Mucosa of descending colon (tissue), 3 donors: ENCODE data around the gene ADAMTSL1. TPM values are rescaled to one million over a fixed set of nuclear protein-coding genes. Genes with fewer than 3 reads are reported as not detected.

ENCODE experiments used
- ATAC-seq: fragments of 200-7000 bp; cut with Tn5 transposase; one replicate; pipeline ENCODE4 v1.9.1; 2020; ENCODE audit warnings: mild to moderate bottlenecking, moderate library complexity
- DNase-seq, 3 donors: peaks; one replicate each; pipeline ENCODE4 v3.0.0-alpha.2; 2020
- H3K36me3 ChIP-seq: fragments of 200-600 bp; one replicate; pipeline ENCODE4 v1.8.0; 2021; ENCODE audit warnings: low read depth, mild to moderate bottlenecking
- H3K4me1 ChIP-seq: fragments of 200-600 bp; one replicate; pipeline ENCODE4 v1.8.0; 2021; ENCODE audit warnings: low read depth, mild to moderate bottlenecking
- H3K4me3 ChIP-seq: fragments of 200-600 bp; one replicate; pipeline ENCODE4 v1.8.0; 2021; ENCODE audit warnings: mild to moderate bottlenecking
- H3K9me3 ChIP-seq: fragments of 200-600 bp; one replicate; pipeline ENCODE4 v1.8.0; 2021; ENCODE audit warnings: mild to moderate bottlenecking
- intact Hi-C, 2 donors: fragments of 100-400 bp; cut with DNase I in 1 of 2; cut with micrococcal nuclease in 1 of 2; formaldehyde crosslinking; loops; one replicate each; pipeline versions ENCODE4 v1.11.0 to v1.11.1; 2022; cut with DNase I, micrococcal nuclease
- total RNA-seq, 3 donors: library from RNA; stranded (reverse); fragmentation: NEBNext Ultra II Directional in 2 of 3; extraction: Animal tissue kit (Norgen Biotek cat#: 25700) in 2 of 3; gene quantifications; one replicate each; pipeline versions ENCODE4 v1.2.1 to v1.2.4, GENCODE V29; 2021 to 2023
- TF ChIP-seq, protein P1 (sequence below): fragments of 200-600 bp; IDR thresholded peaks from one replicate; pipeline ENCODE4 v1.8.0; 2022; ENCODE audit warnings: antibody characterized with exemption, mild to moderate bottlenecking
- donor health status: DM: no; HTN: no; CAD: no; lungs with moderate emphysema.
- donor health status: DM: no; HTN: no; CAD: no.
- donor health status: DM: no; HTN: yes; CAD: no.

The ADAMTSL1 gene
- total RNA-seq, 3 donors from 2014 or later, result 10.1 to 32.1 (median 22.6) TPM

DNA sequence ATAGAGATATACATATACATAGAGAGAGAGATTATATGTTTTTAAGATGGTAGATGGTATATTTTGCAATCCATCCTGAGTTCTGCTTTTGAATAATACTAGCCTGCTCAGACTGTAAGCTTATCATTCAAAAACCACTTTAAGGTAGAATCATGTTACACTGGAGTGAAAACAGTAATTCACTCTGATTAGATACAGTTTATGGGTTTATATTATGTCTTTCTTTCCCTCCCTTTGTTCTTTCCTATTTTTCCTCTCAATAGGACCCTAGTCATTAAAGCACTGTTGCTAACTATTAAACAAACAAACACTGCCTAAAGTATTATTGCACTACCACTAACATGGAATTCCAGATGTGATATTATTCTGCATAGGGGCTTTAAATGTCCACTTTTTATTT lies 202.0 kb downstream of the ADAMTSL1 start:
- H3K36me3 ChIP-seq, result no peaks in the 10 kb centered on the region
- TF ChIP-seq, protein P1, sequence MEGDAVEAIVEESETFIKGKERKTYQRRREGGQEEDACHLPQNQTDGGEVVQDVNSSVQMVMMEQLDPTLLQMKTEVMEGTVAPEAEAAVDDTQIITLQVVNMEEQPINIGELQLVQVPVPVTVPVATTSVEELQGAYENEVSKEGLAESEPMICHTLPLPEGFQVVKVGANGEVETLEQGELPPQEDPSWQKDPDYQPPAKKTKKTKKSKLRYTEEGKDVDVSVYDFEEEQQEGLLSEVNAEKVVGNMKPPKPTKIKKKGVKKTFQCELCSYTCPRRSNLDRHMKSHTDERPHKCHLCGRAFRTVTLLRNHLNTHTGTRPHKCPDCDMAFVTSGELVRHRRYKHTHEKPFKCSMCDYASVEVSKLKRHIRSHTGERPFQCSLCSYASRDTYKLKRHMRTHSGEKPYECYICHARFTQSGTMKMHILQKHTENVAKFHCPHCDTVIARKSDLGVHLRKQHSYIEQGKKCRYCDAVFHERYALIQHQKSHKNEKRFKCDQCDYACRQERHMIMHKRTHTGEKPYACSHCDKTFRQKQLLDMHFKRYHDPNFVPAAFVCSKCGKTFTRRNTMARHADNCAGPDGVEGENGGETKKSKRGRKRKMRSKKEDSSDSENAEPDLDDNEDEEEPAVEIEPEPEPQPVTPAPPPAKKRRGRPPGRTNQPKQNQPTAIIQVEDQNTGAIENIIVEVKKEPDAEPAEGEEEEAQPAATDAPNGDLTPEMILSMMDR, result no peak
- DNase-seq (no peak), ATAC-seq (no peak)
- no peak overlapping the region for H3K4me3 ChIP-seq
- H3K9me3 ChIP-seq, result no peaks in the 10 kb centered on the region
- H3K4me1 ChIP-seq, result no peaks in the 10 kb centered on the region
- intact Hi-C loops, result no loop called here

DNA sequence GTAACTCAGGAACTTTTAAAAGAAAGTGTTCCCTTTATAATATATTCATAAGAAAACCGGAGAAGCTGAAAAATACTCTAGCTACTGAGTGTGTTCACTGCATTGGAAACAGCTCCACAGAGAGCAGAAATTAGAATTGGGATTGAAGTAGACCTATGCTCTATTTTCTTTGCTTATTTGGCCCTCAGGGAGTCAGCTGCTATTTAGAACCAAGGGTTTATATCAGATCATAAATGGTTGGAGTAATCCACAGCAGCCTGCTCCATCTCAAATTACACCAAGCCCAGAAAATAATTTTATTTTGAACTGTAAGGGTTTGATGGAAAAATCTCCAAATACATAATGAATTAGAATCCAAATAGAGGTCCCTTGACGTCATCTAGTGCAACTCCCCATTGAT lies 202.6 kb downstream of the ADAMTSL1 start:
- H3K36me3 ChIP-seq, result no peaks in the 10 kb centered on the region
- DNase-seq (no peak), ATAC-seq (no peak)
- H3K9me3 ChIP-seq, result no peaks in the 10 kb centered on the region
- intact Hi-C loops, result no loop called here
- H3K4me3 ChIP-seq, result no peak overlapping the region
- TF ChIP-seq, protein P1, result no peak
- H3K4me1 ChIP-seq, result no peaks in the 10 kb centered on the region

DNA sequence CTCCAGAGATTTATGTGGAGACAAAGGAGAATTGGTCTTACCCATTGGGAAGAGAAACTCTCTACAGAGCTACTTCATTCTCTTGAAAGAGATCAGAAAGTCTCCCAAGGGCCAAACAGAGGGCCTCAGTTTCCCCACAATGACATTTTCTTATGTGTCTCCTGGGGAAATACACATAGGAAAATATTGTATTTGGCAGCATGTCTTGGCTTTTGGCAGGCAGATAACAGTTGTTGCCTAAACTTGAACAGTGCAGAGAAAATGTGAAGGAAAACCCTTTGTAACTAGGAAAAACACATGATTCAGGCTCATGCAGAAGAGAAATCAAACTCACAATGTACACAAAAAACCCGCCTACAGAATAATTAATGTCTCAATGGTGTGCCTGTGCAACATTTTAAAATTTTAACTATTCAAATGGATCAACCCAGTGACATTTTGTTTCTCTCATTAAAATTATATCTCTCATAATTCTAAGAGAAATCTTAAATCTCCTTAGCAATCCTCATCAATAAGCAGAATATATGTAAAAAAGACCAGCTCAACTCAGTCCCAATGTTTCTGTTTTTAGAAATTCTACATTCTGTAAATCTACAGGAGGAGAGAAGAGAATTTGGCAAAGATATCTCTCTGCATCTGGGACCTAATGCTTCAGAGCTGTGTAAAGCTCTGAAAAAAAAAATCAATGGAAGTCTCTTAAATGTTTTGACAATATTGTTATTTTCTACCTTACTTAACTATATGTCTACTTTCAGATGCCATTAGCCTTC lies 205.1 kb downstream of the ADAMTSL1 start:
- H3K9me3 ChIP-seq, result no peaks in the 10 kb centered on the region
- H3K4me1 ChIP-seq, result no peaks in the 10 kb centered on the region
- TF ChIP-seq, protein P1, result no peak
- ATAC-seq (no peak), DNase-seq (no peak)
- intact Hi-C loops, result no loop called here
- H3K36me3 ChIP-seq, result no peaks in the 10 kb centered on the region
- no peak overlapping the region for H3K4me3 ChIP-seq

DNA sequence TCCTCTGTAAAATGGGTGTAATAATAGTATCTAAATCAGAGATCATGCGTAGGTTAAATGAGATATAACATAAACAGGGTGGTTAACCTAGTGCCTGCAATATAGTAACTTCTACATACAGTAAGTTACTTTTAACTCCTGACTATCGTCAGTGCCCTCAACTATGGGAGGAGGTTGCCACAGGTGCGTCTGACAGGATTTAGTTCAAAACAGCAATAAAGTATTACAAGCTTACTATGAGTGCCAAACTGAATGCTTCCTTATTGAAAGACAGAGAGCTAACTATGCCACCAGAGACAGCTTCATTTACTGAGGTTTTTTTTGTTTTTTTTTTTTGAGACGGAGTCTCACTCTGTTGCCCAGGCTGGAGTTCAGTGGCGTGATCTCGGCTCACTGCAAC lies 209.0 kb downstream of the ADAMTSL1 start:
- H3K4me1 ChIP-seq, result no peaks in the 10 kb centered on the region
- no peaks in the 10 kb centered on the region for H3K36me3 ChIP-seq
- H3K4me3 ChIP-seq, result no peak overlapping the region
- intact Hi-C loops, result no loop called here
- no peaks in the 10 kb centered on the region for H3K9me3 ChIP-seq
- TF ChIP-seq, protein P1, result no peak
- DNase-seq (peak in 1 of 3 donors; percentile 32), ATAC-seq (peak; percentile 92)

DNA sequence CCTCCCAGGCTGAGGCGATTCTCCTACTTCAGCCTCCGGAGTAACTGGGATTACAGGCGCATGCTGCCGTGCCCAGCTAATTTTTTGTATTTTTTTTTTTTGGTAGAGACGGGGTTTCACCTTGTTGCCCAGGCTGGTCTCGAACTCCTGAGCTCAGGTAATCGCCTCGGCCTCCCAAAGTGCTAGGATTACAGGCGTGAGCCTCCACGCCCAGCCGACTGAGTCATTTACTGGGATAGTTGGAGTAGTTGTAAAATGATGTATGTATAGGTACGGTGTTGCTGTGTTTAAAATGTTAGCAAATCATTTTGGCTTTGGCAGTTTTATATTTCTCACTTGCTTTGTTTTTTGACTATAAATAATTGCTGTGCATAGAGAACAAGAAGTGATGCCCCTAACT lies 209.4 kb downstream of the ADAMTSL1 start:
- H3K36me3 ChIP-seq, result no peaks in the 10 kb centered on the region
- no peaks in the 10 kb centered on the region for H3K9me3 ChIP-seq
- H3K4me3 ChIP-seq, result no peak overlapping the region
- DNase-seq (peak; percentile 56 to 60 (median 57)), ATAC-seq (peak; percentile 87)
- TF ChIP-seq, protein P1, result no peak
- no peaks in the 10 kb centered on the region for H3K4me1 ChIP-seq
- intact Hi-C loops, result no loop called here
